ENCODE data around the gene IMP4. TPM values are rescaled to one million over a fixed set of nuclear protein-coding genes. Genes with fewer than 3 reads are reported as not detected.

The IMP4 gene
- total and polyA plus RNA-seq, 10 of the 15 experiments (the other 5 are each of a cell fraction or from before 2014, with no cell fraction given) = 41.4 to 242 (median 166) TPM

- H3K27ac ChIP-seq (ENCODE audit: control insufficient read depth, insufficient read depth) = no peak overlapping the region
- FAIRE-seq (no peak), ATAC-seq (no peak), DNase-seq (ENCODE audit: low read depth, low spot score) (no peak)
- intact Hi-C loops (cut with micrococcal nuclease; ENCODE audit: unreplicated experiment) (loop anchor here (10.0 kb wide), 1 partner anchor 760 kb away; the partner anchor contains the start of gene PLEKHB2), in situ Hi-C loops (cut with MboI) (loop anchor here (25.0 kb wide), 1 partner anchor 1467 kb away; no protein-coding TSS in a partner anchor)
- ChIA-PET POLR2A (interaction anchor here (1.3 kb wide), 1 partner anchor 28 kb away, joined by 3 read pairs; no protein-coding TSS in a partner anchor), RAD21 (ENCODE audit: unreplicated experiment) (no interaction called here), CTCF (no interaction called here), SMC1A (ENCODE audit: uncharacterized antibody, unreplicated experiment) (no interaction called here)
- no peak overlapping the region for H2AFZ ChIP-seq (ENCODE audit: control insufficient read depth, low read depth, low read length)
- H3K4me1 ChIP-seq (ENCODE audit: control insufficient read depth, insufficient read depth, low read length) = peaks cover 23% of the 10 kb centered on the region
- 97% methylated on average over 13 of the region's 13 CpGs for WGBS (ENCODE audit: insufficient coverage, insufficient replicate concordance, low lambda C conversion rate, missing lambda C conversion rate)
- BruUV-seq (replicated peaks) = no TSS peak
- H3K9ac ChIP-seq (ENCODE audit: control insufficient read depth, insufficient read depth, low read length) = no peak overlapping the region
- H3K27me3 ChIP-seq (replicated peaks in 1 of 2; ENCODE audit: control insufficient read depth in 2 of 2, insufficient read depth in 2 of 2, low read length in 1 of 2) = no peaks in the 10 kb centered on the region
- peaks cover 26% of the 10 kb centered on the region for H3K79me2 ChIP-seq (ENCODE audit: control insufficient read depth, insufficient read depth, low read length)
- H3K4me3 ChIP-seq = no peak overlapping the region; the same call in 1 of the 2 replicates
- no peaks in the 10 kb centered on the region for H4K20me1 ChIP-seq (ENCODE audit: control insufficient read depth, insufficient read depth)
- H3K9me3 ChIP-seq (replicated peaks; ENCODE audit: control insufficient read depth, insufficient read depth, low read length) = no peaks in the 10 kb centered on the region
- no peak overlapping the region for H3K4me2 ChIP-seq (ENCODE audit: control insufficient read depth, insufficient read depth)
- peaks cover 19 to 22% of the 10 kb centered on the region in 2 experiments for H3K36me3 ChIP-seq (ENCODE audit: control insufficient read depth in 2 of 2, insufficient read depth in 2 of 2, low read length in 1 of 2)
- TF ChIP-seq NFXL1 (IDR thresholded peaks at IDR 0.05; ENCODE audit: borderline replicate concordance) (no peak), BCL3 (IDR thresholded peaks at IDR 0.05; ENCODE audit: borderline replicate concordance, insufficient read depth, low read depth, low read length, poor library complexity, severe bottlenecking) (no peak), CUX1 (IDR thresholded peaks at IDR 0.05; ENCODE audit: insufficient replicate concordance, low read depth, low read length) (no peak), ASH2L (IDR thresholded peaks at IDR 0.05; ENCODE audit: borderline replicate concordance, low read depth) (no peak), KDM1A (IDR thresholded peaks at IDR 0.05; ENCODE audit: borderline replicate concordance) (no peak), TBL1XR1 (IDR thresholded peaks at IDR 0.05; ENCODE audit: low read depth, low read length) (no peak), CBX5 (IDR thresholded peaks at IDR 0.05; ENCODE audit: low read depth) (no peak), TCF12 (IDR thresholded peaks at IDR 0.05; ENCODE audit: low read depth, low read length) (no peak), MEF2B (IDR thresholded peaks at IDR 0.05; ENCODE audit: partially characterized antibody, poor library complexity, severe bottlenecking) (no peak), EED (IDR thresholded peaks at IDR 0.05; ENCODE audit: low read depth) (no peak), RBBP5 (conservative IDR thresholded peaks at IDR 0.05) (no peak), ETV6 (conservative IDR thresholded peaks at IDR 0.05 in 1 of 2, IDR thresholded peaks at IDR 0.05 in 1 of 2; ENCODE audit: borderline replicate concordance in 1 of 2, low read depth in 1 of 2) (no peak), NR2F1 (conservative IDR thresholded peaks at IDR 0.05) (no peak), EGR1 (IDR thresholded peaks at IDR 0.05; ENCODE audit: borderline replicate concordance in 1 of 2, low read depth in 2 of 2, low read length in 2 of 2) (no peak), ZNF622 (IDR thresholded peaks at IDR 0.05) (no peak)
Observed at GRCh38 chr2:130345091-130345490, 2.4 kb downstream of the IMP4 start.

All from GM12878 (cell line).